Hepatocyte (in vitro differentiated cells): ENCODE results near the gene NCS1. TPM values are rescaled to one million over a fixed set of nuclear protein-coding genes. Genes with fewer than 3 reads are reported as not detected.

Experiments used
- DNase-seq: peaks from one replicate; pipeline ENCODE4 v3.0.0-alpha.2; 2016; ENCODE audit warnings: low spot score
- H2AFZ ChIP-seq: fragments of 200-600 bp; sonication (generic); 2 replicates; pipeline ENCODE4 v1.6.0; 2016; ENCODE audit warnings: antibody characterized with exemption, mild to moderate bottlenecking
- H3K27ac ChIP-seq: fragments of 200-600 bp; sonication (generic); 2 replicates; pipeline ENCODE4 v1.5.1; 2016; ENCODE audit warnings: mild to moderate bottlenecking
- H3K27me3 ChIP-seq: fragments of 200-600 bp; sonication (generic); 2 replicates; pipeline ENCODE4 v1.6.1; 2016
- H3K36me3 ChIP-seq: fragments of 200-600 bp; sonication (generic); replicated peaks from 2 replicates; pipeline ENCODE4 v1.5.1; 2016; ENCODE audit warnings: low read depth; ENCODE audit not compliant: insufficient read depth
- H3K4me1 ChIP-seq: fragments of 200-600 bp; sonication (generic); 2 replicates; pipeline ENCODE4 v1.5.1; 2016; ENCODE audit warnings: mild to moderate bottlenecking, moderate library complexity; ENCODE audit not compliant: insufficient read depth
- H3K4me2 ChIP-seq: fragments of 200-600 bp; sonication (generic); 2 replicates; pipeline ENCODE4 v1.6.0; 2016
- H3K4me3 ChIP-seq: fragments of 200-600 bp; sonication (generic); 2 replicates; pipeline ENCODE4 v1.5.1; 2016; ENCODE audit warnings: mild to moderate bottlenecking
- H3K79me2 ChIP-seq: fragments of 200-600 bp; sonication (generic); 2 replicates; pipeline ENCODE4 v1.6.0; 2017; ENCODE audit warnings: mild to moderate bottlenecking
- H3K9me2 ChIP-seq: fragments of 200-600 bp; sonication (generic); replicated peaks from 2 replicates; pipeline ENCODE4 v1.6.0; 2017; ENCODE audit warnings: mild to moderate bottlenecking; ENCODE audit not compliant: insufficient read depth
- H3K9me3 ChIP-seq: fragments of 200-600 bp; sonication (generic); 2 replicates; pipeline ENCODE4 v1.5.1; 2016; ENCODE audit warnings: low read depth, mild to moderate bottlenecking
- H4K20me1 ChIP-seq: fragments of 200-600 bp; sonication (generic); 2 replicates; pipeline ENCODE4 v1.6.0; 2016; ENCODE audit warnings: mild to moderate bottlenecking; ENCODE audit not compliant: insufficient read depth, poor library complexity, severe bottlenecking
- CTCF ChIP-seq: fragments of 200-600 bp; sonication (generic); IDR thresholded peaks from 2 replicates; pipeline ENCODE4 v1.5.1; 2016; ENCODE audit warnings: antibody characterized with exemption, mild to moderate bottlenecking; ENCODE audit not compliant: poor library complexity
- EZH2 ChIP-seq: fragments of 200-600 bp; sonication (generic); IDR thresholded peaks from 2 replicates; pipeline ENCODE4 v1.6.1; 2016; ENCODE audit warnings: antibody characterized with exemption, mild to moderate bottlenecking, borderline replicate concordance
- EZH2phosphoT487 ChIP-seq: fragments of 200-600 bp; sonication (generic); IDR thresholded peaks from one replicate; pipeline ENCODE4 v1.6.1; 2018; ENCODE audit warnings: antibody characterized with exemption, mild to moderate bottlenecking, low read depth, moderate library complexity; ENCODE audit not compliant: unreplicated experiment, severe bottlenecking
- WGBS: methylation state at CpG from one replicate; pipeline ENCODE4 v1.1.6; 2016; ENCODE audit warnings: low lambda C conversion rate; ENCODE audit errors: missing lambda C conversion rate; 5-methylcytosine and 5-hydroxymethylcytosine counted together
- polyA plus RNA-seq: library from polyadenylated mRNA; unstranded; fragments of >200 nt; fragmentation: Nextera tagmentation; extraction: Ambion mirVana; gene quantifications from 2 replicates; pipeline ENCODE4 v1.2.1, GENCODE V29; 2016
- total RNA-seq: library from RNA; depleted of rRNA; stranded (reverse); fragments of >200 nt; gene quantifications from 2 replicates; pipeline ENCODE4 v1.2.3, GENCODE V29; 2014

NCS1 gene
- total RNA-seq (16.8 and 16.9 TPM in 2 replicates), polyA plus RNA-seq (20.9 and 25.3 TPM in 2 replicates)

GRCh38 chr9:130172161-130172857 lies at the start of gene NCS1:
Gene NCS1, plus strand, starts transcription at chr9:130172404. Its CDS starts 260 bp downstream, at chr9:130172664.
- H3K9me3 ChIP-seq: no peaks in the 10 kb centered on the region
- no peak for TF ChIP-seq CTCF
- no peak for TF ChIP-seq EZH2
- no peak for TF ChIP-seq EZH2phosphoT487
- 0% methylated on average over 10 of the region's 101 CpGs for WGBS
- DNase-seq: peak; percentile 91
- H3K4me3 ChIP-seq: peak within 1 kb of the TSS; percentile 52
- H3K4me1 ChIP-seq: peaks cover 10% of the 10 kb centered on the region
- H2AFZ ChIP-seq: peak within 1 kb of the TSS; percentile 84
- no peaks in the 10 kb centered on the region for H3K36me3 ChIP-seq
- H3K27me3 ChIP-seq: no peaks in the 10 kb centered on the region
- H3K9me2 ChIP-seq: no peaks in the 10 kb centered on the region
- H3K4me2 ChIP-seq: peak within 1 kb of the TSS; percentile 99
- H3K27ac ChIP-seq: no peak within 1 kb of the TSS
- peaks cover 30% of the 10 kb centered on the region for H3K79me2 ChIP-seq
- no peaks in the 10 kb centered on the region for H4K20me1 ChIP-seq

- Histone ChIP-seq H3K27me3 (no peaks in the 10 kb centered on the region), H3K4me2 (no peak overlapping the region), H3K27ac (no peak overlapping the region), H3K79me2 (no peaks in the 10 kb centered on the region), H3K4me3 (no peak overlapping the region), H2AFZ (no peak overlapping the region), H3K9me2 (no peaks in the 10 kb centered on the region), H3K4me1 (peaks cover 3% of the 10 kb centered on the region), H3K36me3 (no peaks in the 10 kb centered on the region), H3K9me3 (no peaks in the 10 kb centered on the region), H4K20me1 (no peaks in the 10 kb centered on the region)
- no peak for TF ChIP-seq EZH2
- no peak for TF ChIP-seq EZH2phosphoT487
- no peak for TF ChIP-seq CTCF
- WGBS: 82% methylated on average over 7 of the region's 7 CpGs
- DNase-seq: no peak
Observed at GRCh38 chr9:130122456-130122855, 49.7 kb upstream of the NCS1 start.

GRCh38 chr9:130124085-130124860 lies 47.9 kb upstream of the NCS1 start:
- Histone ChIP-seq H3K4me2 (no peak overlapping the region), H3K4me1 (peaks cover 3% of the 10 kb centered on the region), H3K36me3 (no peaks in the 10 kb centered on the region), H3K79me2 (no peaks in the 10 kb centered on the region), H3K27ac (no peak overlapping the region), H3K9me2 (no peaks in the 10 kb centered on the region), H3K27me3 (no peaks in the 10 kb centered on the region), H2AFZ (no peak overlapping the region), H4K20me1 (no peaks in the 10 kb centered on the region), H3K9me3 (no peaks in the 10 kb centered on the region), H3K4me3 (no peak overlapping the region)
- no peak for TF ChIP-seq CTCF
- no peak for TF ChIP-seq EZH2phosphoT487
- TF ChIP-seq EZH2: no peak
- WGBS: 93% methylated on average over 7 of the region's 7 CpGs
- DNase-seq: no peak
